Ramos (cell line): ENCODE data around the gene SLC9A9.

Source experiments
- in situ Hi-C: fragments of 300-500 bp; cut with MboI; formaldehyde crosslinking; loops from one replicate; pipeline ENCODE4 v1.14.3; 2022; ENCODE audit warnings: low sequenced_read_pairs; ENCODE audit not compliant: unreplicated experiment

The SLC9A9 gene

DNA sequence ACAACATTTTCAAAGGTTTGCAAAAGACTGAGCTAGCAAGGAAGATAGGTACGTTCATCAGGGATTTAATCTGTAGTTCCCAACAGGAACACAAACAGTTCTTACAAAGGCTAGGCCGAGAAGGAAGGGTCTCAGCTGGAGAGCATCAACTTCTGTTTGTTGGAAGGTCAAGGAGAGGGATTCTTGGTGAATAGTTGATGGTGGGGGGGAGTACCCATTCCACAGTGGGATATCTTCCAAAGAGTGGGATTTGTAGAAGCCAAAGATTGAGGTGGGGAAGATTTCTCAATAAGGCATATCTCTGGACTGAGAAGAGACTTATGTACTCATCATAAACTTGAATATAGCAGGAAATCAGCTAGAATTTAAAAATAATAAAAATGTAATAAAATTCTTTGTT, 496.9 kb downstream of the SLC9A9 start:
- in situ Hi-C loops, result no loop called here

GRCh38 chr3:143349455-143349854, 498.8 kb downstream of the SLC9A9 start:
- in situ Hi-C loops, result no loop called here

GRCh38 chr3:143348486-143349327, 499.6 kb downstream of the SLC9A9 start:
- in situ Hi-C loops, result no loop called here

DNA sequence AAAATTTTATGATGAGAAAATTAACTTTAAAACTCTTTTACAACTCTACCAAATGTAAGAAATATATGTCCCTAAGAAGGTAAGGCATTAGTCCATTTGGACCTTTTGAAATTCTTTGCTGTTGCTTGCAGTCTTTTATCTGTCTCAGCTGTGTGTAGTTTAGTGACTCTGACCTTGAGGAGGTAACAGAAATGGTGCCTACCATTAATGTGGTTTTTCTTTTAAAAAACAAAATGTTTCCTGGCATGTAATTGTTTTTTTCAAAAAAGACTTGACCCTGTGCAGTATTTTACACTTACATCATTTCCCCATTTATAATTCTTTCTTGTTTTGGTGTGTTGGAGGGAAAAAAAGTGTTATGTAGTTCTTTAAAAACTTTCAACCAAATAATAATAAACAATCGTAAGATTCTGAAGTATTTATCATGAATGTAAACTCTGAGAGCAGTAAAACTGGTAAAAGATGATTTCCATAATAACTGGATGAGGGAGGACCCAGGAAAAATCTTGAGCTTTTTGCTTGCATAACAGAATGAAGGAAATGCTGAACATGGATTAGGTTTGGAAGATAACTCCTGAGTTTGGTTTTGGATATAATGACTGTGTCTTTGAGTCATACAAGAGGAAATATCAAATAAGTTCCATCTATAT, 503.6 kb downstream of the SLC9A9 start:
- in situ Hi-C loops, result no loop called here

- in situ Hi-C loops, result no loop called here
Observed at GRCh38 chr3:143343944-143344343, 504.3 kb downstream of the SLC9A9 start.

DNA sequence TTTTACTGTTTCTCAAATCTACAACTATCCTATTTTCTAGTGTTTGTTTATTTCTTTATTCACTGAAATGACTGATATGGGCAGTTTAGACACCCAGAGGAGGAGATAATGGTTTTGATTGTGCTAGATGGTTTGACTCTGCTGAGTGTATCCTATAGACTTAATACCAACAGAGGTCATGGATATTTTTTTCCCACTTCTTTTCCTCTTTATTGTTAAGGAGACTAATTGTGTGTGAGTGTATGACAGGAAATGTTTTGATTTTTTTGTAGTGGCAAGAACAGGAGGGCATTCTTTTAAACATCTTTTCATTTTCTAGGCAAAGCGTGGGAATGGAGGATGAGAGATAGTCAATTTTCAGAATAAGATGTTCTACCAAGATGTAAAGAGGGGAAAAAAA, 505.2 kb downstream of the SLC9A9 start:
- in situ Hi-C loops, result no loop called here

DNA sequence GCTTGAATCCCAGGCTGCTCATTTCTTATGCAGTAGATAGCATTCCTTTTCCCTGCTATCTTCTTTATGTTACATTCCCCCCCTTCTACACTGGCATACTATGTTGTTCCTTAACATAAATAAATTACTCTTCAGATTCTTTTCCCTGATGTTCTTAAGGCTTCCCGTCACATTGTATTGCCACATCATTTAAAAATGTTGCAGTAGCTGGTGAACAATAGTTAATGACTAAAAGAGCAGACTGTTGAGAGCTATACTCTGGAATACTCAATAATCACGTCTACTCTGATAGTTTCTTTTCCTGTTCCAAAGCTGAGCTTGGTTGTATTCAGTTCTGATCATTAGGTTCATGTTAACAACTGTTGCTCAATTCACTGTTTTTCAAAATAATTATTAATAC, 508.8 kb downstream of the SLC9A9 start:
- in situ Hi-C loops, result no loop called here

DNA sequence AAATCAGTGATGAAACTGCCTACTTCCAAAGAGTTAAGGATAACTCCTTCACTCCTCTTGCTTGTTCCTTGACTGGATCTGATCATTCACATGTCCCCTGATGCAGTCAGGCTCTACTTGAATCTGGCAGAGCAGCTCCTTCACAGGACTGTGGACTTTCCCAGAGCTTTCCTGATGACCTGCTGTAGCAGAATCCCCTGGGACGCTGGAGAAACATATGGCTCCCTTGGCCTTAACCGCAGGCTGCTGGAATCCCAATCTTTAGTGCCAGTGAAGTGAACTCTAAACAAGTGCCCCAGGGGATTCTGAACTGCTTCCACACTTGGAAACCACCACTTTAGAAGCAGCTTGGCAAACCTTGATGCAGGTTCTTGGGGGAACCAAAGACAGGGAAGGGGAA, 510.9 kb downstream of the SLC9A9 start:
- in situ Hi-C loops, result no loop called here

DNA sequence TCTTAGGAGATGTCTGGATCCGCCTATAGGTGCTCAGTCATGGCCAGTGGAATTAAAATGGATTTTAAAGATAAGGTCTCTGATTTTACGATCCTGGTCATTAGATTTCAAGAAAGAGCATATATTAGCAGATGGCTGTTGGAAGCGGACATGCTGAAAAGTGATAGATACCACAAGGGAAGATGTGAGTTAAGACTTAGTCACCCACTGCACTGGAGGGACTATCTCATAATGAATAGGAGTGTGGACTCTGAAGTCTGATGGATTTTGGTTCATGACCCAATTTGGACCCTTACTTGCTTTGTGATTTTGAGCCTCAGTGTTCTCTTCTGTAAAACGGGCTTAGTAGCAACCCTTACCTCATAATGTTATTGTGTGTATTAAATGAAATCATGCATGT, 514.0 kb downstream of the SLC9A9 start:
- in situ Hi-C loops, result no loop called here

DNA sequence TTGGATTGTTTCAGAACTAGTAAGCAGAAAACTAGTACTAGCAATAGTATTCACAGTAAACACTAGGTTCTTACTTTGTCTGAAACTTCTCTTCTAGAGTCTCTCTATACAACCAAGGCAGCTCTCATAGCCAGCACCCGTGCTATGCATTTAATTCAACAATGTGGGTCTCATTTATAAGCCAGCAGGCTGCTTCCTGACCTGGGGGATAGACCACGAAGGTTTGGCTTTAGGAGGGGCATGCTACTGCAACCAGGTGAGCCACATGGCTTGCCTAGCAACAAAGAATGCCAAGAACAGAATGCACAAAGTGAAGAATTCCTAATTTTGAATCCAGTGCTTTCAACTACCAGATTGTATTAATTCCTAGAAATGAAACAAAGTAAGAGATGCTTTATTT, 514.9 kb downstream of the SLC9A9 start:
- in situ Hi-C loops, result no loop called here

DNA sequence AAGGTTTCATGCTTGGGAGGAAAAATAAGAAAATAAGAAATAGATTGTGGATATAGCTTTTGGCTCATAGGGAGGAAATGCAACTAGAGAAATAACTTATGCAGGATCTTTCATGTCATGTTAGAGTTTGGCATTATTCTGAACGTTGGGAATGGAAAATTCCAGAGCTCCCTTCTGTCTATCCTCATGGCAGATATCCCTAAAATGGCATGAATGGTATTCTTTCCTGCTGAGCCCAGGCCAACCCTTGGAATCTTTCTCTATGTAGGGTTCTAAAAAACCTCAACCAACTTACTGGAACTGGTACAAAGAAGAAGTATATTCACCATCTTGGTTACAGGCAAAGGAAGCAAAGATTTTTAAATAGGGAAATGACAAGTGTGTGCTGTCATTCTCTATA, 516.2 kb downstream of the SLC9A9 start:
- in situ Hi-C loops, result no loop called here

DNA sequence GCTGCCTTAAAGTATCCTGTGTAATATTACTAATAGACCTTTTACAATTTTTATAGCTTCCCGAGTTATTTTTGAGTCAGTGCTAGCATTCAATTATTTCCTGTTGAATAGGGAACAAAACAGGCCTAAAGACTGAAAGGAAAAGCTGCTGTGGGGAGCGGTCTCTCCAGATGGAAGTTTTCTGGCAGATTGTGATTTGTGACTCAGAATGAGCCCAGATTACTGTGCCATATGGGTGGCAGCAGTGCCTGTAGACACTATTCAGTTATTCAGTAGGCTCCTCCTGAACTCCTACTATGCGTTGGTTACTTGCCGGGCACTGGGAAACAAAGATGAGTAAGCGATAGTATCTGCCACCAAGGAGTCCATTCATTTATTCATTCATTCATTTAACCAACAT, 516.9 kb downstream of the SLC9A9 start:
- in situ Hi-C loops, result no loop called here

- in situ Hi-C loops, result no loop called here
Observed at GRCh38 chr3:143330296-143330868, 517.9 kb downstream of the SLC9A9 start.

GRCh38 chr3:143329567-143330211, 518.6 kb downstream of the SLC9A9 start:
- in situ Hi-C loops, result no loop called here

GRCh38 chr3:143328451-143328850, 519.8 kb downstream of the SLC9A9 start:
- in situ Hi-C loops, result no loop called here

- in situ Hi-C loops, result no loop called here
Observed at GRCh38 chr3:143326983-143327778, 521.1 kb downstream of the SLC9A9 start.

- in situ Hi-C loops, result no loop called here
Observed at GRCh38 chr3:143321058-143321769, 527.1 kb downstream of the SLC9A9 start.

- in situ Hi-C loops, result no loop called here
Observed at GRCh38 chr3:143315766-143316165, 532.5 kb downstream of the SLC9A9 start.

GRCh38 chr3:143314251-143315093, 533.8 kb downstream of the SLC9A9 start:
- in situ Hi-C loops, result no loop called here
